Measurements from ENCODE around the gene MCCD1. TPM values are rescaled to one million over a fixed set of nuclear protein-coding genes. Genes with fewer than 3 reads are reported as not detected.
"Not testable (repeated sequence)": the region's sequence is repeated elsewhere in the genome, so short reads cannot be mapped to it uniquely, and the experiment has no call there.

MCCD1 gene
- total RNA-seq, 4 donors from 2014 or later = not detected

- DNase-seq = no peak
- H3K9me3 ChIP-seq = no peaks in the 10 kb centered on the region
- TF ChIP-seq POLR2A (IDR thresholded peaks at IDR 0.05) (no peak), CTCF (IDR thresholded peaks at IDR 0.05) (no peak)
- peaks cover 0 to 3% of the 10 kb centered on the region in 2 donors for H3K4me1 ChIP-seq
- H3K27ac ChIP-seq = no peak overlapping the region
- no peaks in the 10 kb centered on the region for H3K27me3 ChIP-seq
- no peak overlapping the region for H3K4me3 ChIP-seq
- intact Hi-C loops (cut with DNase I; ENCODE audit: low total_unique reads) = no loop called here
- H3K36me3 ChIP-seq = no peaks in the 10 kb centered on the region
Observed at GRCh38 chr6:31502586-31502985, 26.2 kb upstream of the MCCD1 start.

- intact Hi-C loops (cut with DNase I; ENCODE audit: low total_unique reads) = not testable (repeated sequence)
Observed at GRCh38 chr6:31509036-31509435, 19.7 kb upstream of the MCCD1 start.

GRCh38 chr6:31510007-31510406, 18.8 kb upstream of the MCCD1 start:
- Histone ChIP-seq H3K4me1 (no peaks in the 10 kb centered on the region), H3K27ac (no peak overlapping the region), H3K27me3 (no peaks in the 10 kb centered on the region), H3K9me3 (no peaks in the 10 kb centered on the region), H3K36me3 (no peaks in the 10 kb centered on the region), H3K4me3 (no peak overlapping the region)
- DNase-seq = no peak
- TF ChIP-seq CTCF (IDR thresholded peaks at IDR 0.05) (no peak), POLR2A (IDR thresholded peaks at IDR 0.05) (no peak)
- intact Hi-C loops (cut with DNase I; ENCODE audit: low total_unique reads) = no loop called here

More at GRCh38 chr6:31509036-31509435, 19.7 kb upstream of the MCCD1 start:
- not testable (repeated sequence) for H3K4me3 ChIP-seq, H3K4me1 ChIP-seq, H3K27me3 ChIP-seq, H3K27ac ChIP-seq, H3K9me3 ChIP-seq, DNase-seq, H3K36me3 ChIP-seq

GRCh38 chr6:31513456-31514165, 15.2 kb upstream of the MCCD1 start:
- Histone ChIP-seq H3K4me1 (no peaks in the 10 kb centered on the region), H3K36me3 (no peaks in the 10 kb centered on the region), H3K9me3 (no peaks in the 10 kb centered on the region), H3K27ac (no peak overlapping the region), H3K4me3 (no peak overlapping the region), H3K27me3 (no peaks in the 10 kb centered on the region)
- DNase-seq = no peak
- TF ChIP-seq CTCF (IDR thresholded peaks at IDR 0.05) = no peak
- intact Hi-C loops (cut with DNase I; ENCODE audit: low total_unique reads) = no loop called here

GRCh38 chr6:31521835-31522234, 6.9 kb upstream of the MCCD1 start:
- intact Hi-C loops (cut with DNase I; ENCODE audit: low total_unique reads) = no loop called here
- Histone ChIP-seq H3K27ac (no peak overlapping the region), H3K27me3 (no peaks in the 10 kb centered on the region), H3K9me3 (no peaks in the 10 kb centered on the region), H3K4me3 (no peak overlapping the region), H3K36me3 (no peaks in the 10 kb centered on the region), H3K4me1 (no peaks in the 10 kb centered on the region)
- DNase-seq = no peak
- no peak for TF ChIP-seq CTCF (IDR thresholded peaks at IDR 0.05)
- TF ChIP-seq POLR2A (IDR thresholded peaks at IDR 0.05) = no peak

- Histone ChIP-seq H3K36me3 (no peaks in the 10 kb centered on the region), H3K4me3 (no peak overlapping the region), H3K27ac (no peak overlapping the region), H3K27me3 (no peaks in the 10 kb centered on the region), H3K9me3 (no peaks in the 10 kb centered on the region), H3K4me1 (no peaks in the 10 kb centered on the region)
- intact Hi-C loops (cut with DNase I; ENCODE audit: low total_unique reads) = no loop called here
- TF ChIP-seq CTCF (IDR thresholded peaks at IDR 0.05) (no peak), POLR2A (IDR thresholded peaks at IDR 0.05) (no peak)
- no peak for DNase-seq
Observed at GRCh38 chr6:31525553-31525931, 3.2 kb upstream of the MCCD1 start.
